Measurements from ENCODE around the gene LILRB2. TPM values are rescaled to one million over a fixed set of nuclear protein-coding genes. Genes with fewer than 3 reads are reported as not detected.
A peak's percentile ranks its signal among the peaks of the same experiment; 100 is the strongest.

LILRB2 gene
- polyA plus RNA-seq, 3 donors, result 111 to 574 (median 172) TPM

GRCh38 chr19:54325631-54326030, 44.7 kb upstream of the LILRB2 start:
- peaks cover 12 to 19% of the 10 kb centered on the region in 2 donors for H3K4me1 ChIP-seq (ENCODE audit: control insufficient read depth in 1 of 2, insufficient read depth in 2 of 2, low read length in 2 of 2)
- H3K27me3 ChIP-seq (ENCODE audit: control insufficient read depth in 2 of 2, insufficient read depth in 2 of 2, low read length in 2 of 2), result no peaks in the 10 kb centered on the region
- no peaks in the 10 kb centered on the region for H3K79me2 ChIP-seq (ENCODE audit: insufficient read depth, low read length)
- WGBS (ENCODE audit: insufficient coverage), result 91% methylated on average over 3 of the region's 5 CpGs
- Mint-ChIP-seq H3K27me3 (ENCODE audit: low read depth in 3 of 3) (peaks cover 3% of the 10 kb centered on the region in 3 donors), H3K4me1 (peaks cover 21% of the 10 kb centered on the region), H3K9me3 (peaks cover 2 to 12% (median 5%) of the 10 kb centered on the region in 7 donors), H3K4me3 (no peak overlapping the region), H3K36me3 (no peaks in the 10 kb centered on the region), H3K27ac (no peak overlapping the region)
- H3K9me3 ChIP-seq (replicated peaks in 1 of 2; ENCODE audit: control insufficient read depth in 1 of 2, insufficient read depth in 1 of 2, low read length in 2 of 2), result no peaks in the 10 kb centered on the region
- no peaks in the 10 kb centered on the region for H3K36me3 ChIP-seq (replicated peaks in 1 of 2; ENCODE audit: control insufficient read depth in 1 of 2, insufficient read depth in 2 of 2, low read length in 2 of 2)
- H3K4me3 ChIP-seq (replicated peaks in 1 of 3; ENCODE audit: low read depth in 2 of 3, low read length in 3 of 3), result no peak overlapping the region
- TF ChIP-seq CTCF (IDR thresholded peaks at IDR 0.05), result no peak
- H4K20me1 ChIP-seq (ENCODE audit: insufficient read depth, low read length), result no peaks in the 10 kb centered on the region
- no peak overlapping the region for H2AFZ ChIP-seq (ENCODE audit: insufficient read depth, low read depth, low read length, poor library complexity, severe bottlenecking)
- DNase-seq, result no peak
- H3K4me2 ChIP-seq (replicated peaks; ENCODE audit: extremely low read depth, low read length, poor library complexity, severe bottlenecking), result no peak overlapping the region
- no peak overlapping the region for H3K9ac ChIP-seq (ENCODE audit: insufficient read depth, low read length, poor library complexity, severe bottlenecking)
- intact Hi-C loops (cut with micrococcal nuclease), result loop anchor here (5.0 to 10.0 kb wide), 2 partner anchors 69 to 153 kb away; partner anchors contain the start of gene TMC4 (in 1 of the 2)
- H3K27ac ChIP-seq (ENCODE audit: low read depth in 1 of 2, low read length in 2 of 2), result no peak overlapping the region

GRCh38 chr19:54325194-54325621, 44.3 kb upstream of the LILRB2 start:
- H3K4me2 ChIP-seq (replicated peaks; ENCODE audit: extremely low read depth, low read length, poor library complexity, severe bottlenecking), result no peak overlapping the region
- 19% methylated on average over 3 of the region's 4 CpGs for WGBS (ENCODE audit: insufficient coverage)
- H3K79me2 ChIP-seq (ENCODE audit: insufficient read depth, low read length), result no peaks in the 10 kb centered on the region
- no peak overlapping the region for H3K9ac ChIP-seq (ENCODE audit: insufficient read depth, low read length, poor library complexity, severe bottlenecking)
- Mint-ChIP-seq H3K27ac (peak overlapping the region in 2 of 7 donors; percentile 57 to 68), H3K27me3 (ENCODE audit: low read depth in 3 of 3) (peaks cover 3% of the 10 kb centered on the region in 3 donors), H3K36me3 (no peaks in the 10 kb centered on the region), H3K4me1 (peaks cover 23% of the 10 kb centered on the region), H3K4me3 (peak overlapping the region in 1 of 2 donors; percentile 30), H3K9me3 (peaks cover 2 to 12% (median 5%) of the 10 kb centered on the region in 7 donors)
- intact Hi-C loops (cut with micrococcal nuclease), result loop anchor here (5.0 to 10.0 kb wide), 2 partner anchors 70 to 153 kb away; partner anchors contain the start of gene TMC4 (in 1 of the 2)
- H4K20me1 ChIP-seq (ENCODE audit: insufficient read depth, low read length), result no peaks in the 10 kb centered on the region
- peak; percentile 95 for TF ChIP-seq CTCF (IDR thresholded peaks at IDR 0.05)
- peaks cover 12 to 21% of the 10 kb centered on the region in 2 donors for H3K4me1 ChIP-seq (ENCODE audit: control insufficient read depth in 1 of 2, insufficient read depth in 2 of 2, low read length in 2 of 2)
- H3K27ac ChIP-seq (ENCODE audit: low read depth in 1 of 2, low read length in 2 of 2), result no peak overlapping the region
- H3K4me3 ChIP-seq (replicated peaks in 1 of 3; ENCODE audit: low read depth in 2 of 3, low read length in 3 of 3), result no peak overlapping the region
- no peaks in the 10 kb centered on the region for H3K9me3 ChIP-seq (replicated peaks in 1 of 2; ENCODE audit: control insufficient read depth in 1 of 2, insufficient read depth in 1 of 2, low read length in 2 of 2)
- no peak overlapping the region for H2AFZ ChIP-seq (ENCODE audit: insufficient read depth, low read depth, low read length, poor library complexity, severe bottlenecking)
- no peaks in the 10 kb centered on the region for H3K27me3 ChIP-seq (ENCODE audit: control insufficient read depth in 2 of 2, insufficient read depth in 2 of 2, low read length in 2 of 2)
- DNase-seq, result peak; percentile 55 to 72 (median 63)
- no peaks in the 10 kb centered on the region for H3K36me3 ChIP-seq (replicated peaks in 1 of 2; ENCODE audit: control insufficient read depth in 1 of 2, insufficient read depth in 2 of 2, low read length in 2 of 2)
